Activated CD4-positive, alpha-beta T cell treated with anti-CD3 and anti-CD28 coated beads for 36 hours (primary cell): Measurements from ENCODE around the gene ASCL2. TPM values are rescaled to one million over a fixed set of nuclear protein-coding genes. Genes with fewer than 3 reads are reported as not detected.

Source experiments
- ATAC-seq: fragments of 200-7000 bp; cut with Tn5 transposase; one replicate; pipeline ENCODE4 v1.10.0; 2021; ENCODE audit warnings: mild to moderate bottlenecking, moderate library complexity
- CTCF ChIA-PET: fragments of 350-600 bp; sonication (Branson Sonifier 250); formaldehyde crosslinking; loops from one replicate; lab custom pipeline; 2021; ENCODE audit warnings: antibody characterized with exemption; lab: Charles Lee
- POLR2A ChIA-PET: fragments of 350-600 bp; sonication (Branson Sonifier 250); formaldehyde crosslinking; loops from one replicate; lab custom pipeline; 2021; ENCODE audit warnings: antibody characterized with exemption, inconsistent platforms; lab: Charles Lee
- DNase-seq: peaks from one replicate; pipeline ENCODE4 v3.0.0-alpha.2; 2020
- H3K27ac Mint-ChIP-seq: one replicate; pipeline ENCODE4 v1.8.0; 2021; ENCODE audit warnings: mixed read lengths
- H3K27me3 Mint-ChIP-seq: one replicate; pipeline ENCODE4 v1.8.0; 2021; ENCODE audit warnings: mixed read lengths
- H3K36me3 Mint-ChIP-seq: one replicate; pipeline ENCODE4 v1.8.0; 2021; ENCODE audit warnings: low read depth, mixed read lengths
- H3K4me1 Mint-ChIP-seq: one replicate; pipeline ENCODE4 v1.8.0; 2021; ENCODE audit warnings: mixed read lengths
- H3K4me3 Mint-ChIP-seq: one replicate; pipeline ENCODE4 v1.8.0; 2021; ENCODE audit warnings: mild to moderate bottlenecking, moderate library complexity, mixed read lengths
- H3K9me3 Mint-ChIP-seq: one replicate; pipeline ENCODE4 v1.8.0; 2021; ENCODE audit warnings: low read depth, mixed read lengths
- intact Hi-C, 2 experiments: fragments of 100-400 bp; cut with DNase I in 1 of 2; cut with micrococcal nuclease in 1 of 2; formaldehyde crosslinking; loops; one replicate each; pipeline versions ENCODE4 v1.14.2 to v1.15.1; 2022 to 2024; cut with DNase I, micrococcal nuclease
- total RNA-seq, 2 experiments: library from RNA; stranded (reverse); gene quantifications; one replicate each; pipeline ENCODE4 v1.2.3, GENCODE V29; 2021

Gene ASCL2
- total RNA-seq, 2 experiments from 2014 or later: 2.0 to 2.7 TPM

DNA sequence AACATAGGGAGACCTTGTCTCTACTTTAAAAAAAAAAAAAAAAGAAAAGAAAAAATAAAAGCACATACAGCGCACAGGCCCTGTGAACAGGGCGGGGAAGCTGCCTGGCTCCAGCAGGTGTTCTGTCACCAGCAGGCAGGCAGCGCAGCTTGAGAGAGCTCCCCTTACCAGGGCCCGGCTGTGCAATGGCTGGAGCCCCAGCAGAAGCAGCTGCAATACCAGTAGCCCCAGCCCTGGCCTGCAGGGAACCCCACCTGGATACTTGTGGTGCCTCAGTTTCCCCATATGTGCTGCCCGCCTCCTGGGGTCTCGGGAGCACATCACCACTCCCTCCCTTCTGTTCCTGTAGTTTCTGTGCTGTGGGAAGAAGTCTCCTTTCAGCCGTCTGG is 43.7 kb upstream of the ASCL2 start:
- CTCF ChIA-PET: interaction anchor here (2.2 kb wide), 1 partner anchor 9 kb away, joined by 7 read pairs; no protein-coding TSS in a partner anchor
- H3K9me3 Mint-ChIP-seq: no peaks in the 10 kb centered on the region
- no peak overlapping the region for H3K27ac Mint-ChIP-seq
- DNase-seq (no peak), ATAC-seq (no peak)
- H3K4me3 Mint-ChIP-seq: no peak overlapping the region
- H3K27me3 Mint-ChIP-seq: no peaks in the 10 kb centered on the region
- peaks cover 3% of the 10 kb centered on the region for H3K4me1 Mint-ChIP-seq
- peaks cover 2% of the 10 kb centered on the region for H3K36me3 Mint-ChIP-seq
- POLR2A ChIA-PET: no interaction called here
- intact Hi-C loops: no loop called here

- CTCF ChIA-PET: interaction anchor here (2.2 kb wide), 1 partner anchor 8 kb away, joined by 7 read pairs; no protein-coding TSS in a partner anchor
- no peaks in the 10 kb centered on the region for H3K9me3 Mint-ChIP-seq
- POLR2A ChIA-PET: no interaction called here
These were observed 42.9 kb upstream of the ASCL2 start for GRCh38 chr11:2313051-2313951.

GRCh38 chr11:2312232-2313042 is 42.0 kb upstream of the ASCL2 start:
- Mint-ChIP-seq H3K36me3 (peaks cover 2% of the 10 kb centered on the region), H3K4me3 (no peak overlapping the region), H3K4me1 (peaks cover 5% of the 10 kb centered on the region), H3K27me3 (no peaks in the 10 kb centered on the region), H3K27ac (no peak overlapping the region), H3K9me3 (no peaks in the 10 kb centered on the region)
- ChIA-PET CTCF (no interaction called here), POLR2A (no interaction called here)
- ATAC-seq (no peak), DNase-seq (no peak)
- intact Hi-C loops: no loop called here

More at GRCh38 chr11:2313051-2313951, 42.9 kb upstream of the ASCL2 start:
- intact Hi-C loops: no loop called here
- Mint-ChIP-seq H3K27me3 (no peaks in the 10 kb centered on the region), H3K4me3 (no peak overlapping the region), H3K27ac (no peak overlapping the region), H3K4me1 (peaks cover 3% of the 10 kb centered on the region), H3K36me3 (peaks cover 2% of the 10 kb centered on the region)
- no peak for DNase-seq
- no peak for ATAC-seq

DNA sequence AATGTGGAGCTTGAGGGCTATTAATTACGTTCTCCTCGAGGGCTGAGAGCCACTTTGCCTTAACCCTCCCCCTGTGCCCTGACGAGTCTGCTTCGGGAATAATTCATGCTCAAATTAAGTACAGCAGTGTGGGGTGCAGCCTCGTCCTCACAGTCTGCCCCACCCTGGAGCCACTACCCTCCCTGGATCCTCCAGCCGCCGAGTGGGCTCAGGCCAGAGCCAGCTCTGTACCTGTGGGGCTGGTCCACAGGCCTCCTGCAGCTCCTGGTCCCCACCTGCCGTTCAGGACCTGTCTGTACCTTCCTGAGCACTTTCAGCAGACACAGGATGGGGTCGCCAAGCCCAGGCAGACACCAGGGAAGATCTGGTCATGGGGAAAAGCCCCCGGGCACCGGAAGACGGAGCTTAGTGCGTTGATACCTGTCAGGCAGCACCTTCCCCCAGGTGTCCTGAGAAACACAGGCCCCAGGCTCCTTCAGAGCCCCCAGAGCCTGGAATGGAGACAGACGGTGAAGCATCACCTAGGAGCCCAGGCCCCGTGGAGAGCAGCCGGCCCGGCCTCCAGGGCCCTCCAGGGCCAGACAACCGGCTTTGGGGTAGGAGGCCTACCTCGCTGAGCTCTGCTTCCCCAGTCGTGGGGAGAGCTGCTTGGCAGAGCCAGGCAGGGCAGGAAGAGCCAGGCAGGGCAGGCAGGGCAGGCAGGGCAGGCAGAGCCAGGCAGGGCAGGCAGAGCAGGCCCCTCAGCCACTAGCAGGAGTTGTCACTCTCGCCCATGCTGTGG is 41.2 kb upstream of the ASCL2 start:
- intact Hi-C loops: no loop called here
- ATAC-seq: no peak
- ChIA-PET POLR2A (no interaction called here), CTCF (no interaction called here)
- no peaks in the 10 kb centered on the region for H3K27me3 Mint-ChIP-seq
- H3K27ac Mint-ChIP-seq: no peak overlapping the region
- DNase-seq: no peak
- no peaks in the 10 kb centered on the region for H3K9me3 Mint-ChIP-seq
- H3K4me1 Mint-ChIP-seq: peaks cover 7% of the 10 kb centered on the region
- H3K36me3 Mint-ChIP-seq: no peaks in the 10 kb centered on the region
- no peak overlapping the region for H3K4me3 Mint-ChIP-seq

- ATAC-seq: no peak
- H3K9me3 Mint-ChIP-seq: no peaks in the 10 kb centered on the region
- H3K27me3 Mint-ChIP-seq: no peaks in the 10 kb centered on the region
- peaks cover 14% of the 10 kb centered on the region for H3K4me1 Mint-ChIP-seq
- no peak overlapping the region for H3K27ac Mint-ChIP-seq
- POLR2A ChIA-PET: no interaction called here
- intact Hi-C loops: no loop called here
- no peak overlapping the region for H3K4me3 Mint-ChIP-seq
- H3K36me3 Mint-ChIP-seq: no peaks in the 10 kb centered on the region
- CTCF ChIA-PET: no interaction called here
- no peak for DNase-seq
These were observed 40.5 kb upstream of the ASCL2 start for GRCh38 chr11:2310786-2311352.

- DNase-seq (no peak), ATAC-seq (no peak)
- Mint-ChIP-seq H3K9me3 (no peaks in the 10 kb centered on the region), H3K36me3 (no peaks in the 10 kb centered on the region), H3K4me1 (peaks cover 18% of the 10 kb centered on the region), H3K27me3 (no peaks in the 10 kb centered on the region), H3K27ac (no peak overlapping the region), H3K4me3 (no peak overlapping the region)
- ChIA-PET CTCF (no interaction called here), POLR2A (no interaction called here)
- intact Hi-C loops: no loop called here
These were observed 39.8 kb upstream of the ASCL2 start for GRCh38 chr11:2310073-2310785.

DNA sequence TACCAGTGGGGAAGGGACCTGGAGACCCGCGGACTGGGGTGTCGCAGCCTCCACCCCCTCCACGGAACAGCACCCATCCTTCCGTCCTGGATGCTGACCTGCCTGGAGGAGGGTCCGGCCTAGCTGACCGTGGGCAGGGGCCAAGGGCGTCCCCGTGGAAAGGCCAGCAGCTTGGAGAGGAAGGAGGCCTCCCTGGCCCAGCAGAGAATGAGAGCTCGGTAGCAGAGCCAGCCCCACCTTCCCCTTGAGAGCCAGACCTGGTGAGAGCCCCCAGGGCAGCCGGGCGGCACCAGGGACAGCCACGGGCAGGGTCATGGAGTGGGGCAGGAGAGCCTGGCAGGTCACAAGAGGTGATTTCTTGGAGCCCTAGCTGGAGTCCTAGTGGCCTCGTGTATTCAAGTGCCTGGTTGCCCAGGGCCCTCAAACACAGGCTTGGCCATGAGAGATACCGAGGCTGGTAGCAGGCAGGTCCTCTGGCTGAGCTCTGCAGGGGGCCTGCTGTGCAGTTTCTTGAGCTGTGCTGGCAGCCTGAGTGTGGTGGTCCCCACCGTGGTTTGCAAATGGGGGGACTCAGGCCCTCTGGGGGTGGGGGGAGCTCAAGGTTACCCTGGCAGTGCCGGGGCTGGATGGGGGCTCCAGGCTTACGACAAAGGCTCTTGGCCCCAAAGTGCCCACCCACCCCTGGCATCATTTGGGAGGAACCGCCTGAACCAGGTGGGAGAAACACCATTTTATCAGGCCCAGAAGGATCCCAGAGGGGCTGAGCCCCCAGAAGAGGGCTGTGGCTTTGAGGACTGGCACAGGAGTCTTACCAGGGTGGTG is 39.1 kb upstream of the ASCL2 start:
- Mint-ChIP-seq H3K27ac (no peak overlapping the region), H3K36me3 (no peaks in the 10 kb centered on the region), H3K4me1 (peaks cover 22% of the 10 kb centered on the region), H3K27me3 (no peaks in the 10 kb centered on the region), H3K9me3 (no peaks in the 10 kb centered on the region), H3K4me3 (no peak overlapping the region)
- intact Hi-C loops: no loop called here
- DNase-seq: no peak
- CTCF ChIA-PET: no interaction called here
- no peak for ATAC-seq
- POLR2A ChIA-PET: no interaction called here

- no peaks in the 10 kb centered on the region for H3K36me3 Mint-ChIP-seq
- no peak overlapping the region for H3K4me3 Mint-ChIP-seq
- no peak for DNase-seq
- no peak overlapping the region for H3K27ac Mint-ChIP-seq
- H3K9me3 Mint-ChIP-seq: no peaks in the 10 kb centered on the region
- peaks cover 27% of the 10 kb centered on the region for H3K4me1 Mint-ChIP-seq
- intact Hi-C loops: no loop called here
- ChIA-PET CTCF (no interaction called here), POLR2A (no interaction called here)
- H3K27me3 Mint-ChIP-seq: no peaks in the 10 kb centered on the region
- ATAC-seq: no peak
These were observed 38.3 kb upstream of the ASCL2 start for GRCh38 chr11:2308713-2309112.

- Mint-ChIP-seq H3K27me3 (no peaks in the 10 kb centered on the region), H3K36me3 (no peaks in the 10 kb centered on the region), H3K4me1 (peaks cover 36% of the 10 kb centered on the region), H3K4me3 (no peak overlapping the region), H3K27ac (no peak overlapping the region), H3K9me3 (no peaks in the 10 kb centered on the region)
- intact Hi-C loops: no loop called here
- CTCF ChIA-PET: interaction anchor here (0.7 to 1.0 kb wide), 2 partner anchors 87 to 112 kb away, joined by 3 read pairs; no protein-coding TSS in a partner anchor
- DNase-seq (no peak), ATAC-seq (no peak)
- POLR2A ChIA-PET: no interaction called here
These were observed 37.3 kb upstream of the ASCL2 start for GRCh38 chr11:2307501-2308331.
